HG03175 (cell line): ENCODE measurements around the gene TM9SF4.
"Not testable (repeated sequence)": the region's sequence is repeated elsewhere in the genome, so short reads cannot be mapped to it uniquely, and the experiment has no call there.

ENCODE experiments used
- ATAC-seq: cut with Tn5 transposase; IDR thresholded peaks from one replicate; pipeline ENCODE4 v1.9.1; 2021; ENCODE audit warnings: mild to moderate bottlenecking, moderate library complexity; ENCODE audit not compliant: unreplicated experiment

TM9SF4 gene

GRCh38 chr20:32089637-32090362, 19.7 kb upstream of the TM9SF4 start:
- ATAC-seq = no peak

DNA sequence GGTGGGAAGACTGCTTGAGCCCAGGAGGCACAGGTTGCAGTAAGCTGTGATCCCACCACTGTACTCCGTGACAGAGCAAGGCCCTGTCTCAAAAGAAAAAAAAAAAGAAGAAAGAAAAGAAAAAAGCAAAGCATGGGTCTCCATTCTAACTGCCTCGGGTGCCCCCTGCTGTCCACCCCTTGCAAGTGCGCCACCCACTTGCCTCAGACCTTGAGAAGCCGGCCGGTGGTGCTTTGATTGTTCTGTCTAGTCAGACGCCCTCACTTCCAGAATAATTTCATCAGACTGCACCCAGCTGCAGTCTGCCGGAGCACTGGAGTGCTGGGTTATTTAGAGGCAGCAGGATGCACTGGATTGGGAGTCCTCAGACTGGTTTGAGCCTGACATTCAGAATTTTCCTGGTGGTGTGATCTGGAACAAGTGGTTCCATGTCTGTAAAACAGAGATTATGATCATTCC, 17.6 kb upstream of the TM9SF4 start:
- no peak for ATAC-seq

DNA sequence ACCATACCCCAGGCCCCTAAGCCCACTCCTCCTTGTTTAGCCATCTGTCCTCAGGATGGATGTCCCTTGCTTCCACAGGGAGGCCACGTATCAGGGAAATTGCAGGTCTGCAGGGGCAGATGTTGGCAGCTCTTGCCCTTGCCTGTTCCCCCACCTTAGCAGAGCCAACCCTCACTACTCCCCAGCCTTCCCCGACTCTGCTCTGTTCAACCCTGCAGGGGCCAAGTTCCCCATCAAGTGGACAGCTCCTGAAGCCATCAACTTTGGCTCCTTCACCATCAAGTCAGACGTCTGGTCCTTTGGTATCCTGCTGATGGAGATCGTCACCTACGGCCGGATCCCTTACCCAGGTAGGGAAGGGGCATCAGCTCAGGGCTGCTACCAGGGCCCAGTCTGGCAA, 10.7 kb upstream of the TM9SF4 start:
- no peak for ATAC-seq

DNA sequence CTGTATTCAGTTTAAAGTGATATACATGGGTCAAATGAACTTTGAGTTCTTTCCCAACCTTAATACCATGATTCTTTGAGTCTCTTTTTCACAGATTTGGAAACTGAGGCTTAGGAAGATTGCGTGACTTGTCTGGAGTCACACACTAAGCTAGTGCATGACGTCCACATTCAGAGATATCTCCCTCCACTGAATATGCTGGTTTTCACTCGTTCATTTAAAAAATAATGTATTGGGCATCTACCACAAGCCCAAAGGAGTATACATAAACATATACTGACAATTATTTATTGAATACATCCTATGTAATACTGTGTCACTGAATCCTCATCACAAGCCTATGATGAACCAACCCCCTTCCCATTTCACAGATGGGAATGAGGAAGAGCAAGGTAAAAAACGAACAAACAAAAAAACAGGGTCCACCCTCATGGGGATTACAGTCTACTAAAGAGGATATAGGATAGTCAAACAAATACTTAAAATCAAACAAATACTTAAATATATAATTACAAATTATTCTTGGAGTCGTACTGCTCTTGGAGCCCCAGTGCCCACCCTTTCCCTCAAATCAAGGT, 611 bp upstream of the TM9SF4 start:
- no peak for ATAC-seq

DNA sequence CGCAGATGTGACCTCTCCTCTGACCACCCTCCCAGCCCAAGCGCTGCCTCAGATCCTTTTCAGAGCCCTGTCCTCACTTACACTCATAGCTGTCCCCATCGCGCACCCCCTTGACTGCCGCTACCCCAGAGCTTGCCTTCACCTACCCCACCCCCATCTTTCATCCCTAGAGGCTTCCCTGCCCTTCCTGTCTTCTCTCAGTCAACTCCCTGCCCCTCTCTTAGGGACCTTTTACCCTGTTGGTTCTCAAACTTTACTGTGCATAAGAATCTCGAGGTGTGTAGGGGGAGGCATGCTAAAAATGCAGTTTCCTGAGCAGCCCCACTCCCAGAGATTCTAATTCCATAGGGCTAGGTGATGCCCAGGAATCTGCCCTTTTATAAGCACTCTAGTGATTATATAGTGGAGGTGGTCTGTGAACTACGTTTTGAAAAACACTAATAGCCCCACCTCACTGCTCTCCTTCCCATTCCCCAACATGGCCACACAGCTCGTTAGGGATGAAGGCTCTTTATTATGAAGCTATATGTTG, 725 bp downstream of the TM9SF4 start:
- ATAC-seq = peak; percentile 18

GRCh38 chr20:32110727-32111126, 1.2 kb downstream of the TM9SF4 start:
- no peak for ATAC-seq

DNA sequence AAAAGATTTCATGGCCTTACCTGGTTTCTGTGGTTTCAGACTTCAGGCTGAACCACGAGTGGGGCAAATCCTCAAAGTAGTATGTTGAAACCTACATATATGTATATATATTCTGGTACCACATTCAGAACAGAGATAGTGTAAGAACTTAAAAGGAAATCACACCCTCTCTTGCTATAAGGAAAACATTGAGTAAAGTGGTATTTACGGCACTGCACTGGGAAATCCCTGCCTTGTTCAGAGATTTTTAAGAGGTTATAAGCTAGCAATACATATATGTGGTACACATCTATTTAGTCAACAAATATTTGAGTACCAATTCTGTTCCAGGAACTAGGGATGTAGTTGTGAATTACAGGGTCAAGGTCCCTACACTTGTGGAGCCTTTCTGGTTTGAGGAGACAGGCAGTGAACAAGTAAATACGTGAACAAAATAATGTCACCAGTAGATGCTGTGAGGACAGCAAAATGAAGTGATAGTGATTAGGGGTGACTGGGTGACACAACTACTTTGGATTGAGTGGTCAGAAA, 1.7 kb downstream of the TM9SF4 start:
- no peak for ATAC-seq

- no peak for ATAC-seq
These were observed 2.2 kb downstream of the TM9SF4 start for GRCh38 chr20:32111753-32112152.

DNA sequence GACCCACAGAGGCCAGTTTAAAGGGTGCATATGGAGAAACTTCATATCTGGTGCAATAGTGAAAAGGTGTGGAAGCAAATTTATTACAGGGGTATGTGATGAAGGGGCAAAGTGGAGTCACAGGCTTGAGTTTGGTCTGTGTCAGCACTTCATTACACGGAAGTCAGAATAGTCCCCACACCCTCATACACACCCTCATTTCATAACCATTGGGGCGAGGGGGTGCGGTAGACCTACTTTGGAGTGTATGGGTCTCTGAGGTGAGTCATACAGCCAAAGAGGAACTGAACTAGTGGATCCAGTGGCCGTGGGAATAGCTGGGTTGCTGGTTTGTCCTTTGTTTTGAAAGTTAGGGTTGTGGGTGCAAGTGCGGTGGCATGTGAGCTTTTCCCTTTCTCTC, 3.3 kb downstream of the TM9SF4 start:
- ATAC-seq = no peak

GRCh38 chr20:32113591-32114260, 4.2 kb downstream of the TM9SF4 start:
- no peak for ATAC-seq

GRCh38 chr20:32114305-32114960, 4.9 kb downstream of the TM9SF4 start:
- no peak for ATAC-seq

- ATAC-seq = no peak
These were observed 5.8 kb downstream of the TM9SF4 start for GRCh38 chr20:32115211-32115767.

DNA sequence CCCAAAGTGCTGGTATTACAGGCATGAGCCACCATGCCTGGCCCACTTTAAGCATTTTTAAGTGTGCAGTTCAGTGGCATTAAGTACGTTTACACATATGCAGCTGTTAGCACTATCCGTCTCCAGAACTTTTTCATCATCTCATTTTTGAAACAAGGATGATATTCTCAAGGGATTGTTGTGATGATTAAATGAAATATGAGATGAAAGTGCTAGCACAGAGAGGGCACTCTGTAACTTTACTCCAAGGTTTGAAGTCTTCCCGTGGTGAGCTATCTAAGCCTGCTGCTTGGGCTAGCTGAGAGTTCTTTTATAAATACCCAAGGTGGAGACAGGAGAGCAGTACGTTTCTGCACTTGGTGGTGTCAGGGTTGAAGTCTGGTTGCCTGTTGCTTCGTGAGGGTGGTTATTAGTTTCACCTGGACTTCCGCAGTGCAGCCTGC, 6.6 kb downstream of the TM9SF4 start:
- no peak for ATAC-seq

DNA sequence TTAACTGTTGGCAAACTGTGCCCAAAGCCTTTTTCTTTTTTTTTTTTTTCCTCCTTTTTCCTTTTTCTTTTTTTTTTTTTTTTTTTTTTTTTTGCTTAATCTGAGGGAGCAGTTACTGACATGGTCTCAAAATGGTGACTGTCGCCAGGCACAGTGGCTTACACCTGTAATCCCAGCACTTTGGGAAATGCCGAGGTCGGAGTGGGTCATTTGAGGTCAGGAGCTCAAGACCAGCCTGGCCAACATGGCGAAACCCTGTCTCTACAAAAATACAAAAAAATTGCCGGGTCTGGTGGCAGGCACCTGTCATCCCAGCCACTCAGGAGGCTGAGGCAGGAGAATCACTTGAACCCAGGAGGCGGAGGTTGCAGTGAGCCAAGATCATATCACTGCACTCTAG, 7.3 kb downstream of the TM9SF4 start:
- not testable (repeated sequence) for ATAC-seq

DNA sequence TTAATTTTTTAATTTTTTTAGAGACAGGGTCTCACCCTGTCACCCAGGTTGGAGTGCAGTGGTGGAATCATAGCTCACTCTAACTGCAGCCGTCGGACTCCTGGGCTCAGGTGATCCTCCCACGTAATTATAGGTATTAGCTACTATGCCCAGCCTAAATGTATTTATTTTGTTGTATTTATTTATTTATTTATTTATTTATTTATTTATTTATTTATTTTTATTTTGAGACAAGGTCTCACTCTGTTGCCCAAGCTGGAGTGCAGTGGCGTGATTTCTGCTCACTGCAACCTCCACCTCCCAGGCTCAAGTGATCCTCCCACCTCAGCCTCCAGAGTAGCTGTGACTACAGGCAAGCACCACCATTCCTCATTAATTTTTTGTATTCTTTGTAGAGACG, 8.9 kb downstream of the TM9SF4 start:
- ATAC-seq = not testable (repeated sequence)

GRCh38 chr20:32119734-32120133, 10.2 kb downstream of the TM9SF4 start:
- no peak for ATAC-seq

- ATAC-seq = not testable (repeated sequence)
These were observed 12.4 kb downstream of the TM9SF4 start for GRCh38 chr20:32121908-32122307.

GRCh38 chr20:32123088-32123487, 13.6 kb downstream of the TM9SF4 start:
- ATAC-seq = no peak

DNA sequence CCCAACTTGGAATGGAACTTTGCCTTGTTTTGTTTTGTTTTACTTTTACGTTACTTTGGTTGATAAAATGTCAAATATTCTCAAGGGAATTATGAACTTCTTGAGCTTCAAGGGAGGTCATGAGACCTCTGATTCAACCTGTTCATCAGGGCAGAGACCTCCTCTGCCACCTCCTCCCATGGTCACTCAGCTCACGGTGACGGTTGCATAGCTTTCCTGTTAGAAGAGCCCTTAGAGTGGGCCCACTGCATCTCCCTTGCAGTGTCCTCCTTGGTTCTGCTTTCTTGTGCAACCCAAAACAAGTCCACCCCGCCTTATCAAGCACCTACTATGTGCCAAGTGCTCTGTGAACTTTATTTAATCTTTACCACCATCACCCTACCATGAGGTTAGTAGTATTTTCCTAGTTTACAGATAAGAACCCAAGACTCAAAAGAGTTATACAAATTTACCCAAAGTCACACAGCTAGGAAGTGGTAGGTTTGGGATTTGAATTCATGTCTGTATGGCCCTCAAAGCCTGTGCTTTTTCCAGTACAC, 15.5 kb downstream of the TM9SF4 start:
- no peak for ATAC-seq

GRCh38 chr20:32125506-32125905, 16.0 kb downstream of the TM9SF4 start:
- ATAC-seq = no peak
